HCT116 (cell line): ENCODE measurements around the gene TENM3.

Source experiments
- CBX3 ChIP-seq: IDR thresholded peaks from 2 replicates; pipeline ENCODE4 v1.6.1; 2012; ENCODE audit warnings: low read depth
- CTCF ChIP-seq, 3 experiments: fragments of 200-600 bp in 1 of 3; sonication (generic) in 1 of 3; IDR thresholded peaks in 2 of 3; conservative IDR thresholded peaks in 1 of 3; 2 replicates each; pipeline ENCODE4 v1.5.1; 2012 to 2017; ENCODE audit warnings: low read depth in 2 of 3, low read length in 2 of 3, antibody characterized with exemption in 1 of 3, borderline replicate concordance in 1 of 3, control low read depth in 1 of 3, mild to moderate bottlenecking in 1 of 3, mixed read lengths in 1 of 3, mixed run types in 1 of 3, moderate library complexity in 1 of 3; ENCODE audit not compliant: insufficient read depth in 1 of 3
- TF ChIP-seq, protein P1 (sequence below): IDR thresholded peaks from 2 replicates; pipeline ENCODE4 v1.6.1; 2012; ENCODE audit warnings: low read depth

DNA sequence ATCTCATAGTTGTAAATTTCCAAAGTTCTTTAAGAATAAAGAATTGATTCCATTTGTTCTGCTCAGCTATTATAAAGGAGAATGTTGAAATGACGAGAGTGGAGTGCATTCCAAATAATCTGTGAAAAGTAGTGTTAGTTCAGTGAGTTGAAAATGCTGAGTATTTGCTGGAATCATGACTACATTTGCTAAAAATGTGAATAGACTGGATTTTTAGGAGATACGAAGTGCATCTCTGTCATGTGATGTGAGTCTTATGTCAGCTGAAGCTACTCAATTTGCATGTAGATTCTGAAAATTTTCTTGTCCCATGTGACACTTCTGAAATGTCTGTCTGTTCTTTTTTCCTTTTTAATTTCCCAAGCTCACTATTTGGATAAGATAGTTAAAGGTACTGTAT lies 468.0 kb downstream of the TENM3 start:
- no peak for TF ChIP-seq CTCF (IDR thresholded peaks at IDR 0.05 in 2 of 3, conservative IDR thresholded peaks at IDR 0.05 in 1 of 3; ENCODE audit: borderline replicate concordance in 1 of 3, insufficient read depth in 1 of 3, low read depth in 2 of 3, low read length in 2 of 3)
- TF ChIP-seq, protein P1, sequence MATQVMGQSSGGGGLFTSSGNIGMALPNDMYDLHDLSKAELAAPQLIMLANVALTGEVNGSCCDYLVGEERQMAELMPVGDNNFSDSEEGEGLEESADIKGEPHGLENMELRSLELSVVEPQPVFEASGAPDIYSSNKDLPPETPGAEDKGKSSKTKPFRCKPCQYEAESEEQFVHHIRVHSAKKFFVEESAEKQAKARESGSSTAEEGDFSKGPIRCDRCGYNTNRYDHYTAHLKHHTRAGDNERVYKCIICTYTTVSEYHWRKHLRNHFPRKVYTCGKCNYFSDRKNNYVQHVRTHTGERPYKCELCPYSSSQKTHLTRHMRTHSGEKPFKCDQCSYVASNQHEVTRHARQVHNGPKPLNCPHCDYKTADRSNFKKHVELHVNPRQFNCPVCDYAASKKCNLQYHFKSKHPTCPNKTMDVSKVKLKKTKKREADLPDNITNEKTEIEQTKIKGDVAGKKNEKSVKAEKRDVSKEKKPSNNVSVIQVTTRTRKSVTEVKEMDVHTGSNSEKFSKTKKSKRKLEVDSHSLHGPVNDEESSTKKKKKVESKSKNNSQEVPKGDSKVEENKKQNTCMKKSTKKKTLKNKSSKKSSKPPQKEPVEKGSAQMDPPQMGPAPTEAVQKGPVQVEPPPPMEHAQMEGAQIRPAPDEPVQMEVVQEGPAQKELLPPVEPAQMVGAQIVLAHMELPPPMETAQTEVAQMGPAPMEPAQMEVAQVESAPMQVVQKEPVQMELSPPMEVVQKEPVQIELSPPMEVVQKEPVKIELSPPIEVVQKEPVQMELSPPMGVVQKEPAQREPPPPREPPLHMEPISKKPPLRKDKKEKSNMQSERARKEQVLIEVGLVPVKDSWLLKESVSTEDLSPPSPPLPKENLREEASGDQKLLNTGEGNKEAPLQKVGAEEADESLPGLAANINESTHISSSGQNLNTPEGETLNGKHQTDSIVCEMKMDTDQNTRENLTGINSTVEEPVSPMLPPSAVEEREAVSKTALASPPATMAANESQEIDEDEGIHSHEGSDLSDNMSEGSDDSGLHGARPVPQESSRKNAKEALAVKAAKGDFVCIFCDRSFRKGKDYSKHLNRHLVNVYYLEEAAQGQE: no peak
- no peak for TF ChIP-seq CBX3
